Osteoblast (primary cell): Measurements from ENCODE around the gene VANGL1. TPM values are rescaled to one million over a fixed set of nuclear protein-coding genes. Genes with fewer than 3 reads are reported as not detected.

Experiments used
- DNase-seq: peaks from one replicate; pipeline ENCODE4 v3.0.0; 2011; ENCODE audit warnings: low spot score, mixed read lengths; ENCODE audit not compliant: insufficient read length; ENCODE audit errors: missing footprints
- H2AFZ ChIP-seq: 2 replicates; pipeline ENCODE4 v1.6.0; 2011; ENCODE audit warnings: mild to moderate bottlenecking, low read length
- H3K27ac ChIP-seq: 2 replicates; pipeline ENCODE4 v1.5.1; 2011; ENCODE audit warnings: mild to moderate bottlenecking, low read depth, low read length, moderate library complexity
- H3K27me3 ChIP-seq: 2 replicates; pipeline ENCODE4 v1.6.0; 2012; ENCODE audit warnings: mild to moderate bottlenecking, control low read depth, inconsistent platforms, low read length, moderate library complexity; ENCODE audit not compliant: insufficient read depth
- H3K36me3 ChIP-seq: 2 replicates; pipeline ENCODE4 v1.5.1; 2011; ENCODE audit warnings: mild to moderate bottlenecking, low read length, control low read depth, moderate library complexity; ENCODE audit not compliant: insufficient read depth
- H3K4me1 ChIP-seq: 2 replicates; pipeline ENCODE4 v1.5.1; 2011; ENCODE audit warnings: mild to moderate bottlenecking, low read length, control low read depth, moderate library complexity; ENCODE audit not compliant: insufficient read depth
- H3K4me2 ChIP-seq: 2 replicates; pipeline ENCODE4 v1.6.0; 2011; ENCODE audit warnings: mild to moderate bottlenecking, low read length; ENCODE audit not compliant: insufficient read depth
- H3K4me3 ChIP-seq: fragments of 200-600 bp; sonication (generic); 3 replicates; pipeline ENCODE4 v1.5.1; 2012; ENCODE audit warnings: mild to moderate bottlenecking, low read length, inconsistent platforms; ENCODE audit not compliant: insufficient read depth
- H3K79me2 ChIP-seq: 2 replicates; pipeline ENCODE4 v1.6.0; 2012; ENCODE audit warnings: mild to moderate bottlenecking, low read length, control low read depth, inconsistent platforms; ENCODE audit not compliant: insufficient read depth
- H3K9me3 ChIP-seq: 2 replicates; pipeline ENCODE4 v1.5.1; 2011; ENCODE audit warnings: low read depth, low read length, control low read depth
- H4K20me1 ChIP-seq: 2 replicates; pipeline ENCODE4 v1.6.0; 2012; ENCODE audit warnings: mild to moderate bottlenecking, low read length, control low read depth; ENCODE audit not compliant: insufficient read depth
- CTCF ChIP-seq: IDR thresholded peaks from 2 replicates; pipeline ENCODE4 v1.5.1; 2011; ENCODE audit warnings: mild to moderate bottlenecking, low read depth, low read length, moderate library complexity; ENCODE audit errors: extremely low read depth
- total RNA-seq: library from RNA; depleted of rRNA; stranded (reverse); fragments of >200 nt; gene quantifications from 2 replicates; pipeline ENCODE4 v1.2.3, GENCODE V29; 2012

Gene VANGL1
- total RNA-seq, 1 donor = 11.2 TPM

DNA sequence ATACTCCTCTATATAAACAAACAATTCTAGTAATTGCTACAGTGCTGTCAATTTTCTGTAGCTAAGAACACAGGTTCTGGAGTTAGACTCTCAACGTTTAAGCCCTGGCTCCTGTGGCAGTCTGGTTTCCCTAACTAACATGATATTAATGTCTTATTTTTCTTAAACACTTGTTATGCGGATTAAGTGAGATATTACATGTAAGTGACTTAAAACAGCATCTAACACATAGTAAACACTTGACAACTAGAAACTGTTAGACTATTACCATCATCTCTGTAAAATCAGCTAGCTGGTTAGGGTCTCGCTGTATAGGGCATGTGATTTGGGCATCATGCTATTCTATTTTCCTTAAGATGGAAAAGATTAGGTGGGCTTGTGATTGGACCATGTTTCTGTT is 2.3 kb downstream of the VANGL1 start:
- no peak overlapping the region for H2AFZ ChIP-seq
- no peak for DNase-seq
- H3K79me2 ChIP-seq = peaks cover 62% of the 10 kb centered on the region
- H3K4me2 ChIP-seq = no peak overlapping the region
- peaks cover 12% of the 10 kb centered on the region for H3K4me1 ChIP-seq
- H3K9me3 ChIP-seq = no peaks in the 10 kb centered on the region
- H3K36me3 ChIP-seq = no peaks in the 10 kb centered on the region
- no peak overlapping the region for H3K27ac ChIP-seq
- no peak for TF ChIP-seq CTCF
- H3K27me3 ChIP-seq = no peaks in the 10 kb centered on the region
- H4K20me1 ChIP-seq = peaks cover 7% of the 10 kb centered on the region
- no peak overlapping the region for H3K4me3 ChIP-seq

GRCh38 chr1:115647047-115647446 is 5.3 kb downstream of the VANGL1 start:
- Histone ChIP-seq H3K4me3 (no peak overlapping the region), H3K9me3 (no peaks in the 10 kb centered on the region), H3K27me3 (no peaks in the 10 kb centered on the region), H3K4me2 (peak overlapping the region; percentile 13), H2AFZ (no peak overlapping the region), H4K20me1 (peaks cover 11% of the 10 kb centered on the region), H3K27ac (peak overlapping the region; percentile 25), H3K4me1 (peaks cover 16% of the 10 kb centered on the region), H3K79me2 (peaks cover 81% of the 10 kb centered on the region), H3K36me3 (peaks cover 3% of the 10 kb centered on the region)
- TF ChIP-seq CTCF = no peak
- DNase-seq = peak; percentile 73

DNA sequence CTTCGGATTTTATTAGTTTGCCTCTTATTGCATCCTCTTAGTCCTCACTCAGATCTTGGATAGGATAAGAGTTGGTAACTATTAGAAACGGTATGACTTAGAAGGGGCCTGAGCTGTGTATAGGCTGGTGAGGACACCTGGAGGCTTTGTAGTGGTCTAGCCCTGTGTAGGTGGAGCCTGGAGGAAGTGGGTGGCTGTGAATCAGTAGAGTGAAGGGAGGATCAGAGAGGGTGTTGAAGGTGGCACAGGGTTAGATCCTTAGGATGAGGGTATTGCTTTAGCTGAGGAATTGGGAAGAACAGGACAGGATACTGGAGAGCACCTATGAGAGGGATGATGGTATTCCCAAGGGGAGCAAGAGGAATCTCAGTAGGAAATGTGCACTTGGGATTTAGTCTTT is 5.7 kb downstream of the VANGL1 start:
- H3K4me2 ChIP-seq = no peak overlapping the region

More for the DNA sequence above, 5.7 kb downstream of the VANGL1 start:
- no peaks in the 10 kb centered on the region for H3K9me3 ChIP-seq
- H3K27ac ChIP-seq = no peak overlapping the region
- H3K27me3 ChIP-seq = no peaks in the 10 kb centered on the region
- peaks cover 16% of the 10 kb centered on the region for H3K4me1 ChIP-seq
- H2AFZ ChIP-seq = no peak overlapping the region
- no peak for TF ChIP-seq CTCF
- no peak overlapping the region for H3K4me3 ChIP-seq
- peaks cover 7% of the 10 kb centered on the region for H3K36me3 ChIP-seq
- H4K20me1 ChIP-seq = peaks cover 11% of the 10 kb centered on the region
- DNase-seq = no peak
- H3K79me2 ChIP-seq = peaks cover 84% of the 10 kb centered on the region
